ENCODE results near the gene DAB2IP.

Gene DAB2IP

GRCh38 chr9:121819428-121820231 lies 168.2 kb downstream of the DAB2IP start:
- DNase-seq = no peak

GRCh38 chr9:121820286-121821005 lies 169.0 kb downstream of the DAB2IP start:
- no peak for DNase-seq

GRCh38 chr9:121821326-121821725 lies 169.9 kb downstream of the DAB2IP start:
- DNase-seq = no peak

DNA sequence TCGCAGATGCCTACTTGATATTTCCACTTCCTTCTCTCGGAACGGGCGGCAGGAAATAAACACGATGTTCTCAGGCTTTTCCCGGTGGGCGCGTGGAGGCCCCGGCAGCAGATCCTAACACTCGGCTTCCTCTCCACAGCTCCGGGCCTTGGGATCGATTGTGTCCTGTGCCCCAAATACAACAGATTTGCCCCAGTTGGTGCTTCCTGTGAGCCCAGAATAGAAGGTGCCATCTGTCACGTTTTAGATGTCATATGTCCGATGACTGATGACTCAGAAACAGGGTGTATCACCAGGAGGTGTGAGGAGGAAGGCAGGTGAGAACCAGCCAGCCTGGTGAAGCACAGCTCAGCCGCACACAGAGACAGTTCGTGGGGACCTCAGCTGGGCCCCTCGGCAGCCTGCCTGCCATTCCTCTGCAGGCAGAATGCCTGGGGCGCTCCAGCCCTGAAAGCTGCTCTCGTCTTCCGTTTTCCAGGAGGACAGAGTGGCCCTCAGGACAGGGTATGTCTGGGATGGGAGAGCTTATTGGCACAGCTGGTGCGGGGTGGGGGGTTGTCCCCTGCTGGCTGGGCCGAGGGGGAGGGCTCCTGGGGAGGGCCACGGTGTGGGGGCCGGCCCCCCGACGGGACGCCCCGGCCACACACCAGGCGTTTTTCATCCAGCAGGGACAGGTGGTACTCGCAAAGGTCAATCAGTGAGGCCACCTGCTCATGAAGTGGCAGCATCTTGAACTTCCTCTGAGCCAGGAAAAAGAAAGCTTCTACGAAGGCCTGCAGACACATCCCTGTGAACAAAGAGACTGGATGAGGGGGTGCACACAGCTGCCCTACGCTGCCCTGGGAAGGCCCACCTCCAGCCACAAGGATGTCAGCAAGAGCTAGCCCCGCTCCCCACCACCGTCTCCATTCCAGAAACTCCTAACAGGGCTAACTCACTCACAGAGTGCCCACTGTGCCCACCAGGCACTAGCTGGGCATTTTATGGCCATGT lies 171.0 kb downstream of the DAB2IP start:
- no peak for DNase-seq

GRCh38 chr9:121823451-121824169 lies 172.2 kb downstream of the DAB2IP start:
- DNase-seq = no peak

- DNase-seq = no peak
Observed at GRCh38 chr9:121824651-121825030, 173.2 kb downstream of the DAB2IP start.

- no peak for DNase-seq
Observed at GRCh38 chr9:121825031-121825691, 173.7 kb downstream of the DAB2IP start.

GRCh38 chr9:121826711-121827110 lies 175.3 kb downstream of the DAB2IP start:
- DNase-seq = no peak

DNA sequence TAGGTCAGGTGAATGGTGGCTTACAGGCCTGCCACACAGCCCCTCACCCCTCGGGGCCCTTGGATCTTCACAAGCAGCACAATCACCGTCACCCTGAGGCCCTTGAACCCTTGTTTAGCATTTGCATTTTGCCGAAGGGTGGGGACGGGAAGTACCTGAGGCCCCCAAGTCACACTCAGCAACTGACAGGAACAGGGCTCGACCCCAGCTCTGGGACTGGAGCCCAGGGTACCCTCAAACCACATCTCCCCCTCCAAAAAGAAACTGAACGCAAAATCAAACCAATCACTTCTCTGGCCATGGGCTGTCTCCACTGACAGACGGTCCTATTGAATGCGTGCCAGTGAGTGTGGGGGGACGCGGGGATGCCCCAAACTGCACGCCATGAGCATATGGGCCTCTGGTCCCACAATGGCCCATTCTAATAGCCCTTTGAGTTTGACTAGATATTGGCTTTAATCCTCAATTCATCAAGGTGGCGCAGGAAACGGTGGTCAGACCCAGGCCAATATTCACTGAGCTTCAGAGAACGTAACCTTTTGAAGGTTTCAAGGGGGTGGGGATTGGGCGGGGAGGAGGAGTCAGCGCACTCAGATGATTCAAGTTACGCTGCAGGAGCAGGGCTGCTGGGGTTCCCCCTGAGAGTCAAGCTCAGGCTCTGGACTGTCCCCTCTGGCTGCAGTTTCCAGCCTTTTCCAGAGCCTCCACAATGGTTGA lies 176.0 kb downstream of the DAB2IP start:
- DNase-seq = no peak

- no peak for DNase-seq
Observed at GRCh38 chr9:121830441-121831140, 179.2 kb downstream of the DAB2IP start.

DNA sequence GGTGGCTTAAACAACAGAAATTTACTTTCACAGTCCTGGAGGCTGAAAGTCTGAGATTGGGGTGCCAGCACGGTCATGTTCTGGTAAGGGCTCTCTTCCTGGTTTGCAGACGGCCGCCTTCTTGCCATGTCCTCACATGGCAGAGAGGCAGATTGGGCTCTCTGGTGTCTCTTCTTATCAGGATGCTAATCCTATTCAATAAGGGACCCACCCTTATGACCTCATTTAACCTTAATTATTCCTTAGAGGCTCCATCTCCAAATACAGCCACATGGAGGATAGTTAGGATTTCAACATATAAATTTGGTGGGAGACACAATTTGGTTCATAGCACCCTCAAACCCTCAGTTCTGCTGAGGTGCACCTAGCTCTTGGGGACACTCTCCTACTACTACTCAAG lies 180.4 kb downstream of the DAB2IP start:
- no peak for DNase-seq

DNA sequence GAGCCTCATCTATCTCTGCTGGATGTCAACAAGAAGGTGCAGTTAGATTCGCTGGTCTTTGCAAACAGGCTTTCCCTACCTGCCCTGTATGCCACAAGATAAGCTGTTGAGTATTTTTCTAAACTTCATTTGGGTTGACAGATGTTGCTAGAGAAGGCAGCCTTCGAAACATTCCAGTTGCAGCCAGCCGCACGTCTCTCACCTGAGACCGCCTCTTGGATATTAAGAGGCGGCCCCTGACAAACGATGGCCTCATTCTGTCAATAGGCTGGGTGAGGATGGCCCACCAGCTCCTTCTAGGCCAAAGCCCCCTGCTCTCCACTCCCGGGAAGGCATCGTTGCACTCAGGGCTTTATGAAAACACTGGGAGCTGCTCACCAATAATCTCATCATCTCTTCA lies 181.6 kb downstream of the DAB2IP start:
- no peak for DNase-seq
